HEK293T (cell line): ENCODE data around the gene WWTR1.

Experiments used
- CTCF ChIA-PET: fragments of 350-600 bp; formaldehyde crosslinking; extraction: SDS; loops from one replicate; lab custom pipeline; 2021; ENCODE audit warnings: antibody characterized with exemption, inconsistent platforms; lab: Yijun Ruan, JAX
- POLR2A ChIA-PET: fragments of 350-600 bp; formaldehyde crosslinking; extraction: SDS; loops from one replicate; lab custom pipeline; 2020; ENCODE audit warnings: antibody characterized with exemption, inconsistent platforms; lab: Yijun Ruan, JAX
- DNase-seq: peaks from one replicate; pipeline ENCODE4 v3.0.0; 2012; ENCODE audit warnings: mixed read lengths; ENCODE audit errors: extremely low spot score
- ARNT ChIP-seq: fragments of 450-650 bp; IDR thresholded peaks from 2 replicates; pipeline ENCODE4 v1.6.1; 2017; ENCODE audit warnings: mild to moderate bottlenecking
- BHLHE40 ChIP-seq: fragments of 450-650 bp; IDR thresholded peaks from 2 replicates; pipeline ENCODE4 v1.6.1; 2016; ENCODE audit warnings: mild to moderate bottlenecking, moderate library complexity, borderline replicate concordance
- CTBP1 ChIP-seq: fragments of 450-650 bp; IDR thresholded peaks from 2 replicates; pipeline ENCODE4 v1.6.1; 2016; ENCODE audit warnings: borderline replicate concordance
- ELF4 ChIP-seq: fragments of 450-650 bp; IDR thresholded peaks from 2 replicates; pipeline ENCODE4 v1.6.1; 2017; ENCODE audit warnings: antibody characterized with exemption
- FOXA1 ChIP-seq: fragments of 450-650 bp; IDR thresholded peaks from 2 replicates; pipeline ENCODE4 v1.6.1; 2016; ENCODE audit warnings: mild to moderate bottlenecking
- FOXK2 ChIP-seq: fragments of 450-650 bp; IDR thresholded peaks from 2 replicates; pipeline ENCODE4 v1.6.1; 2016; ENCODE audit warnings: mild to moderate bottlenecking
- FOXM1 ChIP-seq: fragments of 450-650 bp; IDR thresholded peaks from 2 replicates; pipeline ENCODE4 v1.6.1; 2017; ENCODE audit warnings: mild to moderate bottlenecking, borderline replicate concordance
- HDGF ChIP-seq: fragments of 450-650 bp; IDR thresholded peaks from 2 replicates; pipeline ENCODE4 v1.6.1; 2017; ENCODE audit warnings: antibody characterized with exemption, borderline replicate concordance
- L3MBTL2 ChIP-seq: fragments of 450-650 bp; conservative IDR thresholded peaks from 2 replicates; pipeline ENCODE4 v1.6.1; 2016; ENCODE audit warnings: mild to moderate bottlenecking
- LEF1 ChIP-seq: fragments of 450-650 bp; IDR thresholded peaks from 2 replicates; pipeline ENCODE4 v1.6.1; 2017; ENCODE audit warnings: mild to moderate bottlenecking, borderline replicate concordance
- NFRKB ChIP-seq: fragments of 450-650 bp; IDR thresholded peaks from 2 replicates; pipeline ENCODE4 v1.6.1; 2016; ENCODE audit warnings: mild to moderate bottlenecking, moderate library complexity
- SP1 ChIP-seq: fragments of 450-650 bp; IDR thresholded peaks from 2 replicates; pipeline ENCODE4 v1.6.1; 2017
- SUZ12 ChIP-seq: fragments of 450-650 bp; IDR thresholded peaks from 2 replicates; pipeline ENCODE4 v1.6.1; 2016; ENCODE audit warnings: mild to moderate bottlenecking
- TARDBP ChIP-seq: fragments of 450-650 bp; IDR thresholded peaks from 2 replicates; pipeline ENCODE4 v1.6.1; 2016
- ZNF384 ChIP-seq: fragments of 450-650 bp; IDR thresholded peaks from 2 replicates; pipeline ENCODE4 v1.6.1; 2016
- TF ChIP-seq, protein P1 (sequence below): fragments of 450-650 bp; IDR thresholded peaks from 2 replicates; pipeline ENCODE4 v1.6.1; 2016

WWTR1 gene

GRCh38 chr3:149538371-149538770 is 119.5 kb downstream of the WWTR1 start:
- POLR2A ChIA-PET: no interaction called here
- no peak for DNase-seq
- CTCF ChIA-PET: interaction anchor here (1.6 kb wide), 1 partner anchor 31 kb away, joined by 3 read pairs; no protein-coding TSS in a partner anchor
- TF ChIP-seq BHLHE40: no peak
- TF ChIP-seq SUZ12: no peak
- TF ChIP-seq ZNF384: no peak
- TF ChIP-seq, protein P1, sequence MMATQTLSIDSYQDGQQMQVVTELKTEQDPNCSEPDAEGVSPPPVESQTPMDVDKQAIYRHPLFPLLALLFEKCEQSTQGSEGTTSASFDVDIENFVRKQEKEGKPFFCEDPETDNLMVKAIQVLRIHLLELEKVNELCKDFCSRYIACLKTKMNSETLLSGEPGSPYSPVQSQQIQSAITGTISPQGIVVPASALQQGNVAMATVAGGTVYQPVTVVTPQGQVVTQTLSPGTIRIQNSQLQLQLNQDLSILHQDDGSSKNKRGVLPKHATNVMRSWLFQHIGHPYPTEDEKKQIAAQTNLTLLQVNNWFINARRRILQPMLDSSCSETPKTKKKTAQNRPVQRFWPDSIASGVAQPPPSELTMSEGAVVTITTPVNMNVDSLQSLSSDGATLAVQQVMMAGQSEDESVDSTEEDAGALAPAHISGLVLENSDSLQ: no peak
- no peak for TF ChIP-seq FOXA1
- TF ChIP-seq ELF4: no peak
- TF ChIP-seq CTBP1: no peak
- TF ChIP-seq FOXK2: no peak
- TF ChIP-seq LEF1: no peak
- TF ChIP-seq L3MBTL2: no peak
- TF ChIP-seq SP1: no peak
- no peak for TF ChIP-seq ARNT
- no peak for TF ChIP-seq TARDBP
- TF ChIP-seq HDGF: no peak

- TF ChIP-seq SP1 (no peak), ZNF384 (no peak), NFRKB (no peak), BHLHE40 (no peak), FOXM1 (no peak), L3MBTL2 (no peak), HDGF (no peak), FOXK2 (no peak), TARDBP (no peak), ARNT (no peak), SUZ12 (no peak), CTBP1 (no peak), LEF1 (no peak), ELF4 (no peak), FOXA1 (no peak)
- TF ChIP-seq, protein P1: no peak
- ChIA-PET CTCF (no interaction called here), POLR2A (no interaction called here)
- DNase-seq: no peak
Observed at GRCh38 chr3:149536429-149536828, 121.4 kb downstream of the WWTR1 start.

- CTCF ChIA-PET: no interaction called here
- POLR2A ChIA-PET: no interaction called here
- no peak for DNase-seq
- TF ChIP-seq LEF1: no peak
- TF ChIP-seq CTBP1: no peak
- TF ChIP-seq FOXA1: no peak
- TF ChIP-seq SUZ12: no peak
- TF ChIP-seq ELF4: no peak
- TF ChIP-seq L3MBTL2: no peak
- TF ChIP-seq FOXM1: no peak
- no peak for TF ChIP-seq FOXK2
- TF ChIP-seq HDGF: no peak
- TF ChIP-seq SP1: no peak
- no peak for TF ChIP-seq NFRKB
Observed at GRCh38 chr3:149535333-149535685, 122.5 kb downstream of the WWTR1 start.

- DNase-seq: no peak
- ChIA-PET POLR2A (interaction anchor here (0.6 kb wide), 1 partner anchor 48 kb away, joined by 3 read pairs; no protein-coding TSS in a partner anchor), CTCF (interaction anchor here (0.6 kb wide), 1 partner anchor 13 kb away, joined by 3 read pairs; no protein-coding TSS in a partner anchor)
- TF ChIP-seq ELF4 (no peak), FOXA1 (no peak), FOXM1 (no peak), LEF1 (no peak), SUZ12 (no peak), ZNF384 (no peak)
Observed at GRCh38 chr3:149534671-149535332, 123.0 kb downstream of the WWTR1 start.

DNA sequence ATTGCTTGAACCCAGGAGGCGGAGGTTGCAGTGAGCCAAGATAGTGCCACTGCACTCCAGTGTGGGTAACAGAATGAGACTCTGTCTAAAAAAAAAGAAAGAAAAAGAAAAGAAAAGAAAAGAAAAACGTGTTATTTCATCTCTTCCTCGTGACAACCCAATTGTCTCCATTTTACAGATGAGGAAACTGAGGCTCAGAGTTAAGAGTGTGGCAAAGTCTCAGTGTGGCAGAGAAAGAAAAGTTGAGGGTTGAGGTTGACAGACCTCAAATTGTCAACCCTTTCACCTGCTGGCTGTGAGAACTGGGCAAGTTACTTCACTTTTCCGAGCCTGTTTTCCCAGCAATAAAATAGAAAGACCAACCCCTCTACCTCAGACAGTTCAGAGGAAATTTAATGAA is 123.7 kb downstream of the WWTR1 start:
- ChIA-PET POLR2A (no interaction called here), CTCF (no interaction called here)
- TF ChIP-seq, protein P1: no peak
- TF ChIP-seq TARDBP: no peak
- no peak for TF ChIP-seq L3MBTL2
- no peak for DNase-seq

- no peak for DNase-seq
- ChIA-PET CTCF (interaction anchor here (0.6 to 2.3 kb wide), 2 partner anchors 14 to 197 kb away, joined by 3 to 8 read pairs; no protein-coding TSS in a partner anchor), POLR2A (no interaction called here)
- TF ChIP-seq, protein P1: no peak
- no peak for TF ChIP-seq FOXM1
- TF ChIP-seq ELF4: no peak
- TF ChIP-seq ARNT: no peak
- TF ChIP-seq ZNF384: no peak
- TF ChIP-seq FOXA1: no peak
- TF ChIP-seq L3MBTL2: no peak
- no peak for TF ChIP-seq TARDBP
- no peak for TF ChIP-seq CTBP1
- TF ChIP-seq NFRKB: no peak
- no peak for TF ChIP-seq HDGF
- TF ChIP-seq LEF1: no peak
- TF ChIP-seq FOXK2: no peak
Observed at GRCh38 chr3:149532489-149533180, 125.2 kb downstream of the WWTR1 start.
